ENCODE measurements around the gene CHRNA10.

The CHRNA10 gene

DNA sequence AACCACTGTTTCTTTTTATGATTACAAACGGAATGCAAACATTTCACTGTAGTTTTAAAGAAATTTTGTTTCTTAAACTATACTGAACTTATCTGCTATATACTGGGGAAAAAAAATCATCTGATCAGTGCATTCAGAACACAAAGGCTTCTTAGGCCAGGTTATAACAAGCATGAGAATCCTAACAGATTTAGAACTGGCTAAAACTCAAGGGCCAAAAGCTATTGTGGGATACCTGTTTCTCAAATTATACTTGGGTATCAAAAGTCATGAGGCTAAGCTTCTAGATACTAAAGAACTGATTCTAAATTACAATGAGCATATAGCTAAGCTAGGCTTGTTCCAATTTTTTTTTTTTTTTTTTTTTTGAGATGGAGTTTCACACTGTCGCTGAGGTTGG is 29.7 kb upstream of the CHRNA10 start:
- H3K27ac ChIP-seq, result peak overlapping the region; percentile 73; the same call in 1 of the 2 replicates
- TF ChIP-seq, protein P1, sequence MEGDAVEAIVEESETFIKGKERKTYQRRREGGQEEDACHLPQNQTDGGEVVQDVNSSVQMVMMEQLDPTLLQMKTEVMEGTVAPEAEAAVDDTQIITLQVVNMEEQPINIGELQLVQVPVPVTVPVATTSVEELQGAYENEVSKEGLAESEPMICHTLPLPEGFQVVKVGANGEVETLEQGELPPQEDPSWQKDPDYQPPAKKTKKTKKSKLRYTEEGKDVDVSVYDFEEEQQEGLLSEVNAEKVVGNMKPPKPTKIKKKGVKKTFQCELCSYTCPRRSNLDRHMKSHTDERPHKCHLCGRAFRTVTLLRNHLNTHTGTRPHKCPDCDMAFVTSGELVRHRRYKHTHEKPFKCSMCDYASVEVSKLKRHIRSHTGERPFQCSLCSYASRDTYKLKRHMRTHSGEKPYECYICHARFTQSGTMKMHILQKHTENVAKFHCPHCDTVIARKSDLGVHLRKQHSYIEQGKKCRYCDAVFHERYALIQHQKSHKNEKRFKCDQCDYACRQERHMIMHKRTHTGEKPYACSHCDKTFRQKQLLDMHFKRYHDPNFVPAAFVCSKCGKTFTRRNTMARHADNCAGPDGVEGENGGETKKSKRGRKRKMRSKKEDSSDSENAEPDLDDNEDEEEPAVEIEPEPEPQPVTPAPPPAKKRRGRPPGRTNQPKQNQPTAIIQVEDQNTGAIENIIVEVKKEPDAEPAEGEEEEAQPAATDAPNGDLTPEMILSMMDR (conservative IDR thresholded peaks at IDR 0.05), result no peak

DNA sequence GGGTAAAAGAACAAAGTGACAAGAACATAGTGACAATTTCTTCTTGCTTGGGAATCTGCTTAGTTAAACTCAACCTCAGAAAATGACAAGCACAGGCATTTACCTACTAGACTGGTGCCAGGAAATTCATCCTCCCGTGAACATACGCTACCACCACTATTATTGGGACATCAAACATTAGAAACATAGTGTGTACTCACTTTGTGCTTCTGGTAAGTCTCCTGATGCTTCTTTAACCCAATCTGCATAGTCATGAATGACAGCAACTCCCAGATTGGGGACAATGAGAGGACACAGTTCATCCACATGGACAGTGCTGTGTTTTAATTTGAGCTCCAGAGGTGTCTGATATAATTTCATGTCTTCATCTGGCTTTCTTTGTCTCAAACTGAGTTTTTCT is 29.2 kb upstream of the CHRNA10 start:
- H3K27ac ChIP-seq, result peak overlapping the region; percentile 73
- TF ChIP-seq, protein P1 (conservative IDR thresholded peaks at IDR 0.05), result no peak

DNA sequence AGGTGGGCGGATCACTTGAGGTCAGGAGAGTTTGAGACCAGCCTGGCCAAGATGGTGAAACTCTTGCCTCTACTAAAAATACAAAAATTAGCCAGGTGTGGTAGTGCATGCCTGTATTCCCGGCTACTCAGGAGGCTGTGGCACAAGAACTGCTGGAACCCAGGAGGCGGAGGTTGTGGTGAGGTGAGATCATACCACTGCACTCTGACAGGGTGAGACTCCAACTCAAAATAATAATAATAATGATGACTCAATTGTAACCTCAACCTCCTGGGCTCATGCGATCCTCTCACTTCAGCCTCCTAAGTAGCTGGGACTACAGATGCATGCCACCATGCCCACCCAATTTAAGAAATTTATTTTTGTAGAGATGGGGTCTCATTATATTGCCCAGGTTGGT is 15.6 kb upstream of the CHRNA10 start:
- TF ChIP-seq, protein P1 (conservative IDR thresholded peaks at IDR 0.05), result no peak
- H3K27ac ChIP-seq, result no peak overlapping the region

DNA sequence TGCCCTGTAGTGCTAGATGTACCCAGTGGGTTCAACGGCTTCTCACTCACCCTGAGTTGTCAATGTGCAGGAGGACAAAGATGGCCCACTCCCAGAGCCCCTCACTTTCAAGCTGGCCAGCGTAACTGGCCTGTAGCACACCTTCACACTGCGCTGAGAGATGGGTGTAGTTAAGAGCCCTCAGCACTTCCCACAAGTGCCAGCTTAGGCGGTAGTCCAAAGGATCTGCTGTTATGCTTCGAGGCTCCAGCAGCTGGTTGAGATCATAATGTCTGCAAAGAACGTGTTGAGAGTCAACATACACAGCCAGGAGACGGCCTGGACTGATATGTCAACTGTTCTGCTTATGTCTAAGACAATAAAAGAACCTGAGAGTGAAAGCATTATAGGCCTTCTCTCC is 14.7 kb upstream of the CHRNA10 start:
- no peak overlapping the region for H3K27ac ChIP-seq
- TF ChIP-seq, protein P1 (conservative IDR thresholded peaks at IDR 0.05), result no peak

DNA sequence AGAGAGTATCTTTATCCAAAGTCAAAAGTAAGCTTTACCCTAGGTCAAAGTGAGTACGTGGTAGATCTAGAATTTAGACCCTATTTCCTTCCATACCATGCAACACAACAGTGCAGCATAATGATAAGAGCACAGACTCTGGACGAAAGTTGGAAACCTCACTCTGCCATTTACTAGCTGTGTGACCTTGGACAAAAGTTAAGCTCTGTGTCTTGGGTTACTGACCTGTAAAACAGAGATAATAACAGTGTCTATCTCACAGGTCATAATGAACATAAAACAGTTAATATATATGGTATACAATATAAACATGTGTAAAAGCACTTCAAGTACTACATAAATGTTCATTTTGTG is 13.6 kb upstream of the CHRNA10 start:
- H3K27ac ChIP-seq, result no peak overlapping the region
- TF ChIP-seq, protein P1 (conservative IDR thresholded peaks at IDR 0.05), result no peak

DNA sequence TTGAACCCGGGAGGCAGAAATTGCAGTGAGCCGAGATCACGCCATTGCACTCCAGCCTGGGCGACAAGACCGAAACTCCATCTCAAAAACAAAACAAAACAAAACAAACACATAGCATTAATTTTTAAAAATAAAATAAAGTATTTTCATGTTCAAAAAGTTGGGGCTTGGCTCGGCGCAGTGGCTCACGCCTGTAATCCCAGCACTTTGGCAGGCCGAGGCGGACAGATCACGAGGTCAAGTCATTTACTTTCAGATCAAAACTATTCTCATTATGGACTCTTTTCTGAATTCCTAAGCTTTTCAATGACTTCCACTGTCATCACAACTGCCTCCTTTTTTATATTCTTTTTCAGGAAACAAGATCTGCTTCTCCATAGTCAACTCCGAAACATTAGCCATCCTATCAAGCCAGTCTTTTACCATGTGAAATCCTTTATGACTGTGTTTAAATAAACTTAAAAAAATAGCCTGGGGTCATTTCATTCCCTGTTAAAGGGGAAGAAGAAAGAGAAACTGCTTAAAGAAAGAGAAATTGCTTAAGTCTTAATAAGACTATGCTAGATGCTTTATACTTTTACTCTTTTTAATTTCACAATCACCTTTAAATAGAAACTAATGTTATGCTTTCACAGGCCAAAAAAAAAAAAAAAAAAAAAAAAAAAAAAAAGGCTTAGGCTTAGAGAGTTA is 13.1 kb upstream of the CHRNA10 start:
- no peak overlapping the region for H3K27ac ChIP-seq

DNA sequence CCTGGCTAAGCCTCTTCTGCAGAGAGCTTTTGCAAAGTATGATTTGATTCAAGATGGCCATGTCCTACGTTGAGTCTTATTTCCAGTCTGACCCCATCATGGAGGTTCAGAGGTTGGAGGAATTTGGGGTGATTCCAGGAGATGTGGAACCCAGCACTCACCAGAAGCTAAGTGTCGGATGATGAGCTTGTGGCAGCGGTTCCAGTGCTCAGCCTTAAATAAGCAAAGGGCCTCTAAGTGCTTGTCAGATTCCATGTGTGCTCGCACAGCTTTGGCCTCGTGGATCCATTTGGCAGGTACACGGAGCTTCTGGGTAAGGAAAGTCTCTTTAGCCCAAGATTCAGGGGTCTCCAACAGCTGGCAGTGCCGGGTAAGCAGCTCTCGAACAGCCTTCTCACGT is 11.9 kb upstream of the CHRNA10 start:
- H3K27ac ChIP-seq, result no peak overlapping the region

More for the DNA sequence above, 13.1 kb upstream of the CHRNA10 start:
- TF ChIP-seq, protein P1 (conservative IDR thresholded peaks at IDR 0.05), result no peak

More for the DNA sequence above, 11.9 kb upstream of the CHRNA10 start:
- TF ChIP-seq, protein P1 (conservative IDR thresholded peaks at IDR 0.05), result no peak

Data from VCaP (cell line).